Fibroblast of skin of abdomen (primary cell): ENCODE measurements around the gene MYO7A.
A peak's percentile ranks its signal among the peaks of the same experiment; 100 is the strongest.
"Not testable (repeated sequence)": the region's sequence is repeated elsewhere in the genome, so short reads cannot be mapped to it uniquely, and the experiment has no call there.

Experiments used
- DNase-seq: peaks from one replicate; pipeline ENCODE4 v3.0.0-alpha.2; 2013

The MYO7A gene

GRCh38 chr11:77093056-77093891, 34.8 kb upstream of the MYO7A start:
- no peak for DNase-seq

- no peak for DNase-seq
Observed at GRCh38 chr11:77093987-77094840, 33.8 kb upstream of the MYO7A start.

- no peak for DNase-seq
Observed at GRCh38 chr11:77094841-77095365, 33.1 kb upstream of the MYO7A start.

GRCh38 chr11:77095551-77096490, 32.2 kb upstream of the MYO7A start:
- DNase-seq = no peak

GRCh38 chr11:77096591-77097019, 31.4 kb upstream of the MYO7A start:
- DNase-seq = no peak

- not testable (repeated sequence) for DNase-seq
Observed at GRCh38 chr11:77097180-77097579, 30.9 kb upstream of the MYO7A start.

- DNase-seq = no peak
Observed at GRCh38 chr11:77100166-77101042, 27.6 kb upstream of the MYO7A start.

- DNase-seq = no peak
Observed at GRCh38 chr11:77101043-77101537, 27.0 kb upstream of the MYO7A start.

- DNase-seq = no peak
Observed at GRCh38 chr11:77102246-77103210, 25.5 kb upstream of the MYO7A start, which contains the start of gene OMP. Gene OMP (plus strand): TSS chr11:77102840. CDS start chr11:77102840, 0 bp downstream.

- DNase-seq = no peak
Observed at GRCh38 chr11:77103319-77103718, 24.7 kb upstream of the MYO7A start.

GRCh38 chr11:77104727-77105126, 23.3 kb upstream of the MYO7A start:
- no peak for DNase-seq

GRCh38 chr11:77106321-77106720, 21.7 kb upstream of the MYO7A start:
- no peak for DNase-seq

GRCh38 chr11:77106759-77107158, 21.3 kb upstream of the MYO7A start:
- DNase-seq = no peak

GRCh38 chr11:77107950-77108349, 20.1 kb upstream of the MYO7A start:
- peak; percentile 72 for DNase-seq

- no peak for DNase-seq
Observed at GRCh38 chr11:77108436-77108835, 19.6 kb upstream of the MYO7A start.

GRCh38 chr11:77109236-77110019, 18.6 kb upstream of the MYO7A start:
- peak; percentile 54 for DNase-seq

GRCh38 chr11:77110836-77111235, 17.2 kb upstream of the MYO7A start:
- DNase-seq = no peak

- no peak for DNase-seq
Observed at GRCh38 chr11:77111277-77111676, 16.8 kb upstream of the MYO7A start.

- no peak for DNase-seq
Observed at GRCh38 chr11:77111946-77112345, 16.1 kb upstream of the MYO7A start.
